ENCODE measurements around the gene SIX5. TPM values are rescaled to one million over a fixed set of nuclear protein-coding genes. Genes with fewer than 3 reads are reported as not detected.
A peak's percentile ranks its signal among the peaks of the same experiment; 100 is the strongest.

SIX5 gene
- total RNA-seq, 2 experiments from 2014 or later = 9.4 to 15.2 TPM

DNA sequence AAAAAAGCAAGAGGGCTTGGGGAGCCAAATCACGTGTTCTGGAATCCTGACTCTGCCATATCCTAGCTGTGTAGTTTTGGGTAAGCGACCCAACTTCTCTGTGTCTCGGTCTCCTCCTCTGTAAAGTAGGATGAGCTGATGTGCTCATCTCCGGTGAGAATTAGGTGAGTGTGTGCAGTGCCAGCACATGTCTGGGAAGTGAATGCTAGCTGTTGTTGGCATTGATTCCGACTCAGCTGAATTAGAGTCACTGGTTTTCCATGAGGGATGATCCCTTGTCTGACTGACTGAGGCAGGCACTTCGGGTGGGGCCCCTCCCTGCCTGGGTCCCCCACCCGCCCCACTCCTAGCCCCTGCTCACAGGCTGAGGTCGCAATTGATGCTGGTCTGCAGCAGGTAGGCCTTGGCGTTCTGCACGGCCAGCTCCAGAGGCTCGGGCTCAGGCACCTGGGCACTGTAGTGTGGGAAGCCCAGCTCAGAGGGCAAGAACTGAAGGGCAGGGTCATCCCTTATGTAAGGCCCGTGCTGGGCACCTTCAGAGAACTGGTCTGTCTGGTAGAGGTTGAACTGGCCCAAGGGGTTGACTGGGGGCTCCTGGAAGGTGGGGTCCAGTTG, 45.2 kb upstream of the SIX5 start:
- no peak for DNase-seq (ENCODE audit: low spot score)

DNA sequence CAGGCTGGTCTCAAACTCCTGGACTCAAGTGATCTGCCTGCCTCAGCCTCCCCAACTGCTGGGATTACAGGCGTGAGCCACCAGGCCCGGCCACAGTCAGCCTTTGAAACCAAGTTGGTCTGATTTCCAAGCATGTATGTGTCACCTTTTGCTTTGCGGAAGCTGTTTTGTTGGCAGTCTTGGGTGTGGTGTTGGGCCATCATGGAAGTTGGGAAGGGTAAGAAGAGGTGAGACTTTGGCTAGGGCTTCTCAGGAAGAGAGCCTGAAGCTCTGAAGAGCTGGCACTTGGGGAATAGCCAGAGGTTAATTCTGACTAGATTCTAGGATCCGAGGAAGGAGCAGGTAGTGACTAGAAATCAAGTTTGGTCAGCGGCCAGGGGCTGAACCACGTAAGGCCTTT, 43.2 kb upstream of the SIX5 start:
- Histone ChIP-seq H3K9me3 (ENCODE audit: low read length) (no peaks in the 10 kb centered on the region), H3K4me3 (ENCODE audit: low read depth, low read length, poor library complexity, severe bottlenecking) (no peak overlapping the region), H4K20me1 (ENCODE audit: insufficient read depth, low read length) (no peaks in the 10 kb centered on the region), H3K36me3 (ENCODE audit: insufficient read depth, low read length) (peaks cover 20% of the 10 kb centered on the region), H3K4me1 (ENCODE audit: insufficient read depth, low read length, poor library complexity, severe bottlenecking) (peaks cover 14% of the 10 kb centered on the region), H3K4me2 (ENCODE audit: low read length) (no peak overlapping the region), H3K27ac (ENCODE audit: low read depth, low read length, poor library complexity, severe bottlenecking) (no peak overlapping the region), H3K79me2 (ENCODE audit: insufficient read depth, low read depth, low read length) (no peaks in the 10 kb centered on the region), H3K9me2 (ENCODE audit: insufficient read depth, low read length) (no peaks in the 10 kb centered on the region), H2AFZ (ENCODE audit: low read length) (no peak overlapping the region)
- CTCF ChIA-PET (ENCODE audit: unreplicated experiment) = interaction anchor here (0.6 kb wide), 1 partner anchor 62 kb away, joined by 3 read pairs; no protein-coding TSS in a partner anchor
- DNase-seq (ENCODE audit: low spot score) = no peak
- intact Hi-C loops (cut with micrococcal nuclease; ENCODE audit: unreplicated experiment) = no loop called here
- no TSS peak for BruUV-seq (replicated peaks)
- TF ChIP-seq, protein P1, sequence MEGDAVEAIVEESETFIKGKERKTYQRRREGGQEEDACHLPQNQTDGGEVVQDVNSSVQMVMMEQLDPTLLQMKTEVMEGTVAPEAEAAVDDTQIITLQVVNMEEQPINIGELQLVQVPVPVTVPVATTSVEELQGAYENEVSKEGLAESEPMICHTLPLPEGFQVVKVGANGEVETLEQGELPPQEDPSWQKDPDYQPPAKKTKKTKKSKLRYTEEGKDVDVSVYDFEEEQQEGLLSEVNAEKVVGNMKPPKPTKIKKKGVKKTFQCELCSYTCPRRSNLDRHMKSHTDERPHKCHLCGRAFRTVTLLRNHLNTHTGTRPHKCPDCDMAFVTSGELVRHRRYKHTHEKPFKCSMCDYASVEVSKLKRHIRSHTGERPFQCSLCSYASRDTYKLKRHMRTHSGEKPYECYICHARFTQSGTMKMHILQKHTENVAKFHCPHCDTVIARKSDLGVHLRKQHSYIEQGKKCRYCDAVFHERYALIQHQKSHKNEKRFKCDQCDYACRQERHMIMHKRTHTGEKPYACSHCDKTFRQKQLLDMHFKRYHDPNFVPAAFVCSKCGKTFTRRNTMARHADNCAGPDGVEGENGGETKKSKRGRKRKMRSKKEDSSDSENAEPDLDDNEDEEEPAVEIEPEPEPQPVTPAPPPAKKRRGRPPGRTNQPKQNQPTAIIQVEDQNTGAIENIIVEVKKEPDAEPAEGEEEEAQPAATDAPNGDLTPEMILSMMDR (conservative IDR thresholded peaks at IDR 0.05; ENCODE audit: low read length) = no peak
- TF ChIP-seq EZH2phosphoT487 (IDR thresholded peaks at IDR 0.05; ENCODE audit: borderline replicate concordance, low read depth, low read length) = no peak
- POLR2A ChIA-PET = no interaction called here

More for the DNA sequence above, 45.2 kb upstream of the SIX5 start:
- no peak overlapping the region for H3K4me3 ChIP-seq (ENCODE audit: low read depth, low read length, poor library complexity, severe bottlenecking)
- peaks cover 21% of the 10 kb centered on the region for H3K36me3 ChIP-seq (ENCODE audit: insufficient read depth, low read length)
- no peaks in the 10 kb centered on the region for H3K9me3 ChIP-seq (ENCODE audit: low read length)
- no peaks in the 10 kb centered on the region for H4K20me1 ChIP-seq (ENCODE audit: insufficient read depth, low read length)
- BruUV-seq (replicated peaks) = no TSS peak
- H2AFZ ChIP-seq (ENCODE audit: low read length) = no peak overlapping the region
- no peak overlapping the region for H3K27ac ChIP-seq (ENCODE audit: low read depth, low read length, poor library complexity, severe bottlenecking)
- TF ChIP-seq EZH2phosphoT487 (IDR thresholded peaks at IDR 0.05; ENCODE audit: borderline replicate concordance, low read depth, low read length) = no peak
- TF ChIP-seq, protein P1 (conservative IDR thresholded peaks at IDR 0.05; ENCODE audit: low read length) = no peak
- no peak overlapping the region for H3K4me2 ChIP-seq (ENCODE audit: low read length)
- CTCF ChIA-PET (ENCODE audit: unreplicated experiment) = no interaction called here
- peaks cover 17% of the 10 kb centered on the region for H3K4me1 ChIP-seq (ENCODE audit: insufficient read depth, low read length, poor library complexity, severe bottlenecking)
- no peaks in the 10 kb centered on the region for H3K9me2 ChIP-seq (ENCODE audit: insufficient read depth, low read length)
- POLR2A ChIA-PET = interaction anchor here (0.6 kb wide), 1 partner anchor 11 kb away, joined by 4 read pairs; no protein-coding TSS in a partner anchor
- H3K79me2 ChIP-seq (ENCODE audit: insufficient read depth, low read depth, low read length) = no peaks in the 10 kb centered on the region
- intact Hi-C loops (cut with micrococcal nuclease; ENCODE audit: unreplicated experiment) = no loop called here

DNA sequence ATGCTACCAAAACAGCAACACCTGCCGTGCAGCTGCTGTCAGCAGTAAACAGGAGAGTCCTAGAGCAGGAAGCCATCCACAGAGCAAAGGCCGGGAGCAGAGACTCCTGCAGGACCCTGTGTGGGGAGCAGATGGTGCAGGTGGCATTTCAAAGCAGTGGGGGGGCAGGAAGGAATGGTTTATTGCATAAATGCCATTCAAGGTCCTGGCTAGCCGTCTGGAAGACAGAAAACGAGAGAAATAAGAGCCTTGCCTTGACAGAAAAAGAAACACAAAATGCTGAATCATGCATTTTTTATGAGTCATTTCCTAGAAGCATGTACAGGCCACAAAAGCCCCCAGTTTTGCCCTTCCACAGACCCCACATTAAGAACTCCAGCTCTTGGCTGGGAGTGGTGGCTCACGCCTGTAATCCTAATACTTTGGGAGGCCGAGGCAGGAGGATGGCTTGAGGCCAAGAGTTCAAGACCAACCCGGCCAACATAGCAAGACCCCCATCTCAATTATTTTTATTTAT, 40.6 kb upstream of the SIX5 start:
- H3K9me2 ChIP-seq (ENCODE audit: insufficient read depth, low read length) = no peaks in the 10 kb centered on the region
- ChIA-PET POLR2A (no interaction called here), CTCF (ENCODE audit: unreplicated experiment) (no interaction called here)
- no peak overlapping the region for H3K4me3 ChIP-seq (ENCODE audit: low read depth, low read length, poor library complexity, severe bottlenecking)
- no peaks in the 10 kb centered on the region for H4K20me1 ChIP-seq (ENCODE audit: insufficient read depth, low read length)
- peak overlapping the region; percentile 3 for H3K27ac ChIP-seq (ENCODE audit: low read depth, low read length, poor library complexity, severe bottlenecking)
- H3K36me3 ChIP-seq (ENCODE audit: insufficient read depth, low read length) = peaks cover 4% of the 10 kb centered on the region; the same call in 1 of the 2 replicates
- H2AFZ ChIP-seq (ENCODE audit: low read length) = peak overlapping the region; percentile 14; the same call in 1 of the 2 replicates
- H3K4me1 ChIP-seq (ENCODE audit: insufficient read depth, low read length, poor library complexity, severe bottlenecking) = peaks cover 13% of the 10 kb centered on the region
- no TSS peak for BruUV-seq (replicated peaks)
- intact Hi-C loops (cut with micrococcal nuclease; ENCODE audit: unreplicated experiment) = no loop called here
- H3K9me3 ChIP-seq (ENCODE audit: low read length) = no peaks in the 10 kb centered on the region
- peak overlapping the region; percentile 25 for H3K4me2 ChIP-seq (ENCODE audit: low read length)
- TF ChIP-seq, protein P1 (conservative IDR thresholded peaks at IDR 0.05; ENCODE audit: low read length) = no peak
- TF ChIP-seq EZH2phosphoT487 (IDR thresholded peaks at IDR 0.05; ENCODE audit: borderline replicate concordance, low read depth, low read length) = no peak
- H3K79me2 ChIP-seq (ENCODE audit: insufficient read depth, low read depth, low read length) = no peaks in the 10 kb centered on the region
- DNase-seq (ENCODE audit: low spot score) = peak; percentile 54
